RWPE2 (cell line): ENCODE results near the gene TSSK3.

Source experiments
- ATAC-seq: fragments of 200-7000 bp; cut with Tn5 transposase; 3 replicates; pipeline ENCODE4 v1.9.1; 2021; ENCODE audit warnings: low read depth
- DNase-seq: peaks from one replicate; pipeline ENCODE4 v3.0.0-alpha.2; 2020; ENCODE audit warnings: low spot score
- H3K27ac ChIP-seq: fragments of 450-650 bp; 2 replicates; pipeline ENCODE4 v1.5.1; 2017; ENCODE audit warnings: mild to moderate bottlenecking; ENCODE audit not compliant: poor library complexity, severe bottlenecking
- H3K27me3 ChIP-seq: fragments of 250-450 bp; sonication (Bioruptor Pico); 2 replicates; pipeline ENCODE4 v1.5.1; 2021; ENCODE audit warnings: mild to moderate bottlenecking, moderate library complexity; ENCODE audit not compliant: insufficient read depth, poor library complexity, severe bottlenecking
- H3K36me3 ChIP-seq: fragments of 250-450 bp; sonication (Bioruptor Pico); 2 replicates; pipeline ENCODE4 v1.5.1; 2020; ENCODE audit warnings: low read depth, mild to moderate bottlenecking, moderate library complexity
- H3K4me1 ChIP-seq: fragments of 250-450 bp; sonication (Bioruptor Pico); 2 replicates; pipeline ENCODE4 v1.5.1; 2021; ENCODE audit warnings: mild to moderate bottlenecking, moderate library complexity; ENCODE audit not compliant: insufficient read depth, poor library complexity, severe bottlenecking
- H3K4me3 ChIP-seq: fragments of 250-450 bp; sonication (Bioruptor Pico); 2 replicates; pipeline ENCODE4 v1.5.1; 2021; ENCODE audit warnings: mild to moderate bottlenecking, moderate library complexity; ENCODE audit not compliant: severe bottlenecking
- H3K9me3 ChIP-seq: fragments of 250-450 bp; sonication (Bioruptor Pico); 2 replicates; pipeline ENCODE4 v1.5.1; 2021; ENCODE audit warnings: mild to moderate bottlenecking, moderate library complexity; ENCODE audit not compliant: severe bottlenecking
- CTCF ChIP-seq: fragments of 450-650 bp; IDR thresholded peaks from one replicate; pipeline ENCODE4 v1.5.1; 2017; ENCODE audit warnings: mild to moderate bottlenecking, moderate library complexity; ENCODE audit not compliant: poor library complexity, severe bottlenecking

The TSSK3 gene

GRCh38 chr1:32390904-32391870 is 28.8 kb downstream of the TSSK3 start:
- peaks cover 45% of the 10 kb centered on the region for H3K36me3 ChIP-seq
- no peak for DNase-seq

GRCh38 chr1:32392325-32392724 is 30.0 kb downstream of the TSSK3 start:
- H3K36me3 ChIP-seq: peaks cover 34% of the 10 kb centered on the region
- H3K4me1 ChIP-seq: peaks cover 5% of the 10 kb centered on the region
- no peak overlapping the region for H3K27ac ChIP-seq
- TF ChIP-seq CTCF: no peak
- no peaks in the 10 kb centered on the region for H3K27me3 ChIP-seq
- no peaks in the 10 kb centered on the region for H3K9me3 ChIP-seq
- no peak overlapping the region for H3K4me3 ChIP-seq
- ATAC-seq: no peak
- no peak for DNase-seq

More at GRCh38 chr1:32390904-32391870, 28.8 kb downstream of the TSSK3 start:
- TF ChIP-seq CTCF: no peak
- Histone ChIP-seq H3K27ac (no peak overlapping the region), H3K4me3 (no peak overlapping the region), H3K4me1 (peaks cover 5% of the 10 kb centered on the region), H3K27me3 (no peaks in the 10 kb centered on the region), H3K9me3 (no peaks in the 10 kb centered on the region)
- no peak for ATAC-seq

- Histone ChIP-seq H3K9me3 (no peaks in the 10 kb centered on the region), H3K36me3 (peaks cover 26% of the 10 kb centered on the region), H3K27ac (no peak overlapping the region), H3K4me3 (peak overlapping the region; percentile 82), H3K4me1 (peaks cover 5% of the 10 kb centered on the region), H3K27me3 (no peaks in the 10 kb centered on the region)
- no peak for DNase-seq
- no peak for ATAC-seq
- no peak for TF ChIP-seq CTCF
These were observed 30.8 kb downstream of the TSSK3 start for GRCh38 chr1:32393136-32393535.

GRCh38 chr1:32393832-32394140 is 31.4 kb downstream of the TSSK3 start:
- H3K4me1 ChIP-seq: peaks cover 5% of the 10 kb centered on the region
- H3K9me3 ChIP-seq: no peaks in the 10 kb centered on the region
- H3K4me3 ChIP-seq: peak overlapping the region; percentile 82
- H3K27ac ChIP-seq: peak overlapping the region; percentile 42
- ATAC-seq (peak; percentile 18), DNase-seq (no peak)
- no peak for TF ChIP-seq CTCF
- peaks cover 21% of the 10 kb centered on the region for H3K36me3 ChIP-seq
- H3K27me3 ChIP-seq: no peaks in the 10 kb centered on the region
